Stomach (tissue), 9 donors: ENCODE data around the gene CCNE1. TPM values are rescaled to one million over a fixed set of nuclear protein-coding genes. Genes with fewer than 3 reads are reported as not detected.

Experiments
- DNase-seq, 2 donors: peaks; one replicate each; pipeline versions ENCODE4 v3.0.0 to v3.0.0-alpha.2; 2013 to 2019
- H3K27ac ChIP-seq, 5 donors: fragments of 200-600 bp in 4 of 5; sonication (generic) in 4 of 5; one replicate each; pipeline ENCODE4 v1.5.1; 2013 to 2019; ENCODE audit warnings: mild to moderate bottlenecking in 1 of 5, moderate library complexity in 1 of 5
- H3K27me3 ChIP-seq, 3 donors: fragments of 200-600 bp; sonication (generic); one replicate each; pipeline ENCODE4 v1.5.1; 2017 to 2019; ENCODE audit warnings: mixed run types in 1 of 3
- H3K36me3 ChIP-seq, 4 donors: fragments of 200-600 bp; sonication (generic); 1 replicate in 3 of 4; 2 replicates in 1 of 4; pipeline ENCODE4 v1.5.1; 2016 to 2019
- H3K4me1 ChIP-seq, 4 donors: fragments of 200-600 bp; sonication (generic); one replicate each; pipeline ENCODE4 v1.5.1; 2016 to 2019
- H3K4me3 ChIP-seq, 4 donors: fragments of 200-600 bp; sonication (generic) in 3 of 4; one replicate each; pipeline ENCODE4 v1.5.1; 2016 to 2019; ENCODE audit warnings: mild to moderate bottlenecking in 1 of 4
- H3K9me3 ChIP-seq, 4 donors: fragments of 200-600 bp; sonication (generic); one replicate each; pipeline ENCODE4 v1.5.1; 2016 to 2019
- EP300 ChIP-seq: sonication (generic); formaldehyde crosslinking; IDR thresholded peaks from one replicate; pipeline ENCODE4 v1.6.1; 2017; ENCODE audit warnings: antibody characterized with exemption
- POLR2A ChIP-seq, 4 donors: fragments of 450-650 bp; IDR thresholded peaks; one replicate each; pipeline ENCODE4 v1.6.1; 2016; ENCODE audit warnings: antibody characterized with exemption in 4 of 4, control low read depth in 2 of 4, mild to moderate bottlenecking in 1 of 4, moderate library complexity in 1 of 4
- POLR2AphosphoS5 ChIP-seq, 3 donors: sonication (generic); formaldehyde crosslinking; IDR thresholded peaks; one replicate each; pipeline ENCODE4 v1.6.1; 2016; ENCODE audit warnings: antibody characterized with exemption in 3 of 3
- WGBS, 5 donors: extraction: QIAGEN DNeasy Blood & Tissue Kit in 3 of 5; methylation state at CpG; one replicate each; pipeline versions ENCODE4 v1.1.5 to v1.1.7; 2013 to 2018; 5-methylcytosine and 5-hydroxymethylcytosine counted together
- intact Hi-C: fragments of 100-400 bp; cut with DNase I; formaldehyde crosslinking; loops from one replicate; pipeline ENCODE4 v1.15.1; 2023; ENCODE audit warnings: low total_unique reads
- polyA plus RNA-seq, 3 donors: library from polyadenylated mRNA; stranded (reverse); fragments of 200-250 nt; gene quantifications; one replicate each; pipeline ENCODE4 v1.2.3, GENCODE V29; 2013
- total RNA-seq, 5 donors: library from RNA; depleted of rRNA; stranded (reverse); fragments of >200 nt; gene quantifications; one replicate each; pipeline versions ENCODE4 v1.1.0 to v1.2.3, GENCODE V29; 2014 to 2016
- TF ChIP-seq, protein P1 (sequence below), 7 experiments: fragments of 450-650 bp in 4 of 7; fragments of 200-600 bp in 3 of 7; sonication (generic) in 3 of 7; IDR thresholded peaks; one replicate each; pipeline ENCODE4 v1.5.1; 2016 to 2019; ENCODE audit warnings: antibody characterized with exemption in 7 of 7, control low read depth in 2 of 7, mild to moderate bottlenecking in 1 of 7
- donor health status: healthy with polysubstance abuse.
- donor health status: Bipolar disorder and iron deficiency.
- donor health status: healthy.

The CCNE1 gene
- total and polyA plus RNA-seq, 8 donors, result 1.7 to 3.7 (median 3.1) TPM; not detected in 3

DNA sequence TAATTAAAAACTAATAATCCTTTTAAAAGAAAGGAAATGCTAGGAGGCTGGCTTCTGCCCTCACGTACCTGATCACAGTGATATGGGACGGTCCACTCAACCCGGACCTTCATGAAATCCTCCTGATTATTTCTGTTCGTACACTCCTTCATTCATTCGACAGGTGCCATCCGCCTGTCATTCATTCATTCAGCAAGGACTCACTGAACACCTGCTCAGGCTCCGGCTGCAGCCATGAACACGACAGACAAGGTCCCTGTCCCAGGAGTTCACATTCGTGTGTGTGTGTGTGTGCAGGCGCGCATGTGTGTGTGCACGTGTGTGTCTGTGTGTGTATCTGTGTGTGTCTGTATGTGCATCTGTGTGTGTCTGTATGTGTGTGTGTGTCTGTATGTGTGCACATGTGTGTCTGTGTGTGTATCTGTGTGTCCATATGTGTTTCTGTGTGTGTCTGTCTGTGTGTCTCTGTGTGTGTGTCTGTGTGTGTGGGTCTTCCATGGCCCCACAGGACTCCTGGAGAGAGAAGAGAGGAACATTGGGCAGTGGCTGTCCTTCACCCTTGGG is 28.1 kb upstream of the CCNE1 start:
- no peak overlapping the region for H3K27ac ChIP-seq
- H3K27me3 ChIP-seq, result peaks cover 0 to 16% (median 5%) of the 10 kb centered on the region in 3 donors
- no peaks in the 10 kb centered on the region for H3K4me1 ChIP-seq
- no peaks in the 10 kb centered on the region for H3K36me3 ChIP-seq
- no peak for TF ChIP-seq EP300
- no peak for TF ChIP-seq POLR2AphosphoS5 (IDR thresholded peaks at IDR 0.05)
- TF ChIP-seq, protein P1, sequence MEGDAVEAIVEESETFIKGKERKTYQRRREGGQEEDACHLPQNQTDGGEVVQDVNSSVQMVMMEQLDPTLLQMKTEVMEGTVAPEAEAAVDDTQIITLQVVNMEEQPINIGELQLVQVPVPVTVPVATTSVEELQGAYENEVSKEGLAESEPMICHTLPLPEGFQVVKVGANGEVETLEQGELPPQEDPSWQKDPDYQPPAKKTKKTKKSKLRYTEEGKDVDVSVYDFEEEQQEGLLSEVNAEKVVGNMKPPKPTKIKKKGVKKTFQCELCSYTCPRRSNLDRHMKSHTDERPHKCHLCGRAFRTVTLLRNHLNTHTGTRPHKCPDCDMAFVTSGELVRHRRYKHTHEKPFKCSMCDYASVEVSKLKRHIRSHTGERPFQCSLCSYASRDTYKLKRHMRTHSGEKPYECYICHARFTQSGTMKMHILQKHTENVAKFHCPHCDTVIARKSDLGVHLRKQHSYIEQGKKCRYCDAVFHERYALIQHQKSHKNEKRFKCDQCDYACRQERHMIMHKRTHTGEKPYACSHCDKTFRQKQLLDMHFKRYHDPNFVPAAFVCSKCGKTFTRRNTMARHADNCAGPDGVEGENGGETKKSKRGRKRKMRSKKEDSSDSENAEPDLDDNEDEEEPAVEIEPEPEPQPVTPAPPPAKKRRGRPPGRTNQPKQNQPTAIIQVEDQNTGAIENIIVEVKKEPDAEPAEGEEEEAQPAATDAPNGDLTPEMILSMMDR (IDR thresholded peaks at IDR 0.05), result no peak
- no peak for TF ChIP-seq POLR2A (IDR thresholded peaks at IDR 0.05)
- intact Hi-C loops, result no loop called here
- no peak overlapping the region for H3K4me3 ChIP-seq
- no peaks in the 10 kb centered on the region for H3K9me3 ChIP-seq
- DNase-seq, result no peak
- WGBS, 5 donors, result 80 to 94% (median 94%) methylated on average over 12 of the region's 12 CpGs

DNA sequence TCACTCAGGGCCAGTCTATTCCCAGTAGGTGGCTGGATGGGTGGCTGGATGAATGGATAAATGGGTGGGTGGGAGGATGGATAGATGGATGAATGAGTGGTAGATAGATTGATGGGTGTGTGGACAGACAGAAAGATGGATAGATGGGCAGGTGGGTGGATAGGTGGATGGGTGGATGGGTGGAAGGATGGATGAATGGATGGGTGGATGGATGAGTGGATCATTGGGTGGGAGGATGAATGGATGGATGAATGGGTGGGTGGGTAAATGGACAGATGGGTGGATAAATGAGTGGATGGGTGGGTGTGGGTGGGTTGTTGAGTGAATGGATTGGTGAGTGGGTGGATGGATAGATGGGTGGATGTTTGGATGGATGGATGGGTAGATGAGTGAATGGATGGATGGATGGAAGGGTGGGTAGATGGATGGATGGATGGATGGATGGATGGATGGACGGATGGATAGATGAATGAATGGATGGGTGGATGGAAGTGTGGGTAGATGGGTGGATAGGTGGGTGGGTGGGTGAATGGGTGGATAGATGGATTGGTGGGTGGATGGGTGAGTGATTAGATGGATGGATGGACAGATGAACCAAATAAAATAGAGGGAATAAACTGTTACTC is 27.1 kb upstream of the CCNE1 start:
- Histone ChIP-seq H3K4me3 (no peak overlapping the region), H3K9me3 (no peaks in the 10 kb centered on the region), H3K27me3 (peaks cover 0 to 14% (median 5%) of the 10 kb centered on the region in 3 donors), H3K4me1 (no peaks in the 10 kb centered on the region), H3K27ac (no peak overlapping the region), H3K36me3 (no peaks in the 10 kb centered on the region)
- 65 to 91% (median 88%) methylated on average over 1 of the region's 1 CpG for WGBS, 5 donors
- no peak for DNase-seq
- intact Hi-C loops, result no loop called here
- TF ChIP-seq, protein P1 (IDR thresholded peaks at IDR 0.05), result no peak
- TF ChIP-seq POLR2AphosphoS5 (IDR thresholded peaks at IDR 0.05), result no peak
- TF ChIP-seq EP300, result no peak
- TF ChIP-seq POLR2A (IDR thresholded peaks at IDR 0.05), result no peak

DNA sequence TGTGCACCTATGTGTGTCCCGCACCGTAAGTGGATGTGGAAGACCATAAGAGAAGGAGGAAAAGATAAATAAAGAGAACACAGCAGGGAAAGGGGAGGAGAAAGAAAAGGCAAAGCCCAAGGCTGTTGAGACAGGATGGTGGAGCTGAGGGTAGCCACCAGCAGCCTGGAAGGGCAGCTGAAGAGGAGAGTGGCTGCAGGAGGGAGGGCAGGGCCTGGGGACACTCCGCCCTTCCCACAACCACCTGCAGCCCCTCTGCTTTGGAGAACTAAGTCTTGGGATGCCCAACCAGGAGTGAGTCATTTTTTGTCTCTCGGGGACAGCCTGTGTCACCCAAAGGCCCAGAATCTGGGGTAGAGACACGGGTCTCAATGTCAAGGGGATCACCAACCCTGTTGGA is 26.4 kb upstream of the CCNE1 start:
- peaks cover 0 to 9% (median 0%) of the 10 kb centered on the region in 3 donors for H3K27me3 ChIP-seq
- H3K27ac ChIP-seq, result no peak overlapping the region
- H3K4me1 ChIP-seq, result no peaks in the 10 kb centered on the region
- H3K9me3 ChIP-seq, result no peaks in the 10 kb centered on the region
- DNase-seq, result no peak
- no peak overlapping the region for H3K4me3 ChIP-seq
- intact Hi-C loops, result no loop called here
- WGBS, 5 donors, result 83 to 93% (median 87%) methylated on average over 3 to 5 of the region's 5 CpGs
- no peak for TF ChIP-seq EP300
- TF ChIP-seq POLR2AphosphoS5 (IDR thresholded peaks at IDR 0.05), result no peak
- no peak for TF ChIP-seq POLR2A (IDR thresholded peaks at IDR 0.05)
- H3K36me3 ChIP-seq, result no peaks in the 10 kb centered on the region

DNA sequence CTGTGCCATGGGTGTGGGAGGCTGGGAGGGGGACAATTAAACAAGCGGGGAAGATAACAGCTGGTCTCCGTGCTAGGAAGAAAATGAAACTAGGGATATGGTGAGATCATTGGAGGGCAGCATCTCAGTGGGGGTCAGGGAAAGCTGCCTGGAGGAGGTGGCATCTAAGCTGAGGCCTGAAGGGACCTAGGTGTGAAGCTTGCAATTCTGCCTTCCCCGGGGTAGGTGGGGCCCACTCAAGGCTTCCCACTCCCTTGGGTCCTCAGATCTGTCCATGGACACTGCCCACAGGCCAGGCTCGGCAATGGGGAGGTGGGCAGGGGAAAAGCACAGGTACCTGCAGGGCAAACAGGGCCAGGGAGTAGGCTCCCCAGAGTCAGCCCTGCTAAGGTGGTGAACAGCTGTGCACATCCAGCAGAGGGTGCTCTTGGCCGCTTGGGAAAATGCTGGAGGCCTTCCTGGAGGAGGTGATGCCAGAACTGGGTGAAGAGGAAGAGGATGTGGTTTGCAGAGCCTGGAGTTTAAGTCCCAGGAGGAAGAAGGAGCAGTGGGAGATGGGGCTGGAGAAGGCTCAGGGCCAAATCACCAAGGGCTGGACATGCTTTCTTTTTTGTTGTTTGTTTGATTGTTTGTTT is 25.7 kb upstream of the CCNE1 start:
- H3K4me1 ChIP-seq, result no peaks in the 10 kb centered on the region
- no peak overlapping the region for H3K4me3 ChIP-seq
- H3K36me3 ChIP-seq, result no peaks in the 10 kb centered on the region
- intact Hi-C loops, result no loop called here
- H3K9me3 ChIP-seq, result no peaks in the 10 kb centered on the region
- 57 to 73% (median 66%) methylated on average over 4 to 5 of the region's 5 CpGs for WGBS, 5 donors
- no peak overlapping the region for H3K27ac ChIP-seq
- DNase-seq, result no peak
- H3K27me3 ChIP-seq, result peaks cover 0 to 9% (median 0%) of the 10 kb centered on the region in 3 donors
- no peak for TF ChIP-seq POLR2A (IDR thresholded peaks at IDR 0.05)
- no peak for TF ChIP-seq POLR2AphosphoS5 (IDR thresholded peaks at IDR 0.05)
- TF ChIP-seq, protein P1 (IDR thresholded peaks at IDR 0.05), result no peak
- TF ChIP-seq EP300, result no peak
